CD4-positive, alpha-beta T cell treated with Interleukin-17A for 4 hours (primary cell): ENCODE measurements around the gene TAF4B.
"Not testable (repeated sequence)": the region's sequence is repeated elsewhere in the genome, so short reads cannot be mapped to it uniquely, and the experiment has no call there.

Experiments
- DNase-seq: peaks from one replicate; pipeline ENCODE4 v3.0.0-alpha.2; 2020; ENCODE audit warnings: mixed read lengths

TAF4B gene

GRCh38 chr18:26309281-26309680 lies 83.0 kb downstream of the TAF4B start:
- no peak for DNase-seq

- DNase-seq: no peak
These were observed 86.0 kb downstream of the TAF4B start for GRCh38 chr18:26312199-26312598.

- no peak for DNase-seq
These were observed 91.2 kb downstream of the TAF4B start for GRCh38 chr18:26317398-26317797.

- DNase-seq: no peak
These were observed 94.4 kb downstream of the TAF4B start for GRCh38 chr18:26320686-26321085.

GRCh38 chr18:26322890-26323653 lies 96.8 kb downstream of the TAF4B start:
- no peak for DNase-seq

GRCh38 chr18:26325771-26326170 lies 99.5 kb downstream of the TAF4B start:
- no peak for DNase-seq

- DNase-seq: no peak
These were observed 100.8 kb downstream of the TAF4B start for GRCh38 chr18:26327062-26327461.

GRCh38 chr18:26332991-26333390 lies 106.7 kb downstream of the TAF4B start:
- no peak for DNase-seq

GRCh38 chr18:26335156-26335555 lies 108.9 kb downstream of the TAF4B start:
- no peak for DNase-seq

GRCh38 chr18:26335571-26336487 lies 109.6 kb downstream of the TAF4B start:
- no peak for DNase-seq

GRCh38 chr18:26336572-26336971 lies 110.3 kb downstream of the TAF4B start:
- no peak for DNase-seq

- DNase-seq: no peak
These were observed 116.4 kb downstream of the TAF4B start for GRCh38 chr18:26342646-26343045.

- no peak for DNase-seq
These were observed 124.7 kb downstream of the TAF4B start for GRCh38 chr18:26350961-26351360.

- no peak for DNase-seq
These were observed 130.0 kb downstream of the TAF4B start for GRCh38 chr18:26356045-26356785.

- DNase-seq: no peak
These were observed 131.7 kb downstream of the TAF4B start for GRCh38 chr18:26357960-26358359.

- DNase-seq: no peak
These were observed 135.8 kb downstream of the TAF4B start for GRCh38 chr18:26362021-26362420.

- no peak for DNase-seq
These were observed 141.2 kb downstream of the TAF4B start for GRCh38 chr18:26367425-26367824.

GRCh38 chr18:26370037-26370436 lies 143.8 kb downstream of the TAF4B start:
- no peak for DNase-seq

- DNase-seq: no peak
These were observed 149.9 kb downstream of the TAF4B start for GRCh38 chr18:26376105-26376504.

GRCh38 chr18:26378701-26379100 lies 152.5 kb downstream of the TAF4B start:
- no peak for DNase-seq

GRCh38 chr18:26381555-26381954 lies 155.3 kb downstream of the TAF4B start:
- not testable (repeated sequence) for DNase-seq

GRCh38 chr18:26383454-26384270 lies 157.4 kb downstream of the TAF4B start:
- peak; percentile 9 for DNase-seq
